ENCODE data around the gene TNIP1.

GRCh38 chr5:151128817-151129216, 48.0 kb upstream of the TNIP1 start:
- no peak for TF ChIP-seq CTCF (conservative IDR thresholded peaks at IDR 0.05)
- TF ChIP-seq EZH2 (IDR thresholded peaks at IDR 0.05; ENCODE audit: low read depth): no peak
